ENCODE measurements around the gene JMJD7.
A peak's percentile ranks its signal among the peaks of the same experiment; 100 is the strongest.

The JMJD7 gene

GRCh38 chr15:41801850-41802455, 25.9 kb upstream of the JMJD7 start:
- no peak for DNase-seq

GRCh38 chr15:41804361-41804760, 23.5 kb upstream of the JMJD7 start:
- DNase-seq, result no peak

GRCh38 chr15:41804916-41805666, 22.8 kb upstream of the JMJD7 start:
- no peak for DNase-seq

- no peak for DNase-seq
Observed at GRCh38 chr15:41805711-41806110, 22.2 kb upstream of the JMJD7 start.

- no peak for DNase-seq
Observed at GRCh38 chr15:41806291-41807181, 21.4 kb upstream of the JMJD7 start.

GRCh38 chr15:41809121-41809520, 18.8 kb upstream of the JMJD7 start:
- no peak for DNase-seq

GRCh38 chr15:41809526-41810220, 18.2 kb upstream of the JMJD7 start:
- DNase-seq, result no peak

- DNase-seq, result no peak
Observed at GRCh38 chr15:41810651-41811431, 17.1 kb upstream of the JMJD7 start.

- peak; percentile 28 for DNase-seq
Observed at GRCh38 chr15:41811432-41812195, 16.3 kb upstream of the JMJD7 start.

GRCh38 chr15:41812820-41813375, 15.0 kb upstream of the JMJD7 start:
- DNase-seq, result no peak

- no peak for DNase-seq
Observed at GRCh38 chr15:41813426-41813825, 14.5 kb upstream of the JMJD7 start.

GRCh38 chr15:41814534-41814933, 13.4 kb upstream of the JMJD7 start:
- no peak for DNase-seq

- no peak for DNase-seq
Observed at GRCh38 chr15:41816788-41817187, 11.1 kb upstream of the JMJD7 start.

GRCh38 chr15:41817327-41817726, 10.6 kb upstream of the JMJD7 start:
- no peak for DNase-seq

- DNase-seq, result no peak
Observed at GRCh38 chr15:41817781-41818180, 10.1 kb upstream of the JMJD7 start.

- DNase-seq, result no peak
Observed at GRCh38 chr15:41819455-41820050, 8.3 kb upstream of the JMJD7 start.

- no peak for DNase-seq
Observed at GRCh38 chr15:41820791-41821423, 7.0 kb upstream of the JMJD7 start.

- DNase-seq, result no peak
Observed at GRCh38 chr15:41821831-41822230, 6.1 kb upstream of the JMJD7 start.

- no peak for DNase-seq
Observed at GRCh38 chr15:41822471-41822870, 5.4 kb upstream of the JMJD7 start.

GRCh38 chr15:41822957-41823356, 4.9 kb upstream of the JMJD7 start:
- DNase-seq, result no peak
